Activated naive CD8-positive, alpha-beta T cell (primary cell): Measurements from ENCODE around the gene ABHD12.
"Not testable (repeated sequence)": the region's sequence is repeated elsewhere in the genome, so short reads cannot be mapped to it uniquely, and the experiment has no call there.

ENCODE experiments used
- H3K27ac Mint-ChIP-seq: one replicate; pipeline ENCODE4 v1.8.0; 2021; ENCODE audit warnings: mixed read lengths
- H3K27me3 Mint-ChIP-seq: one replicate; pipeline ENCODE4 v1.8.0; 2021; ENCODE audit warnings: mixed read lengths
- H3K36me3 Mint-ChIP-seq: one replicate; pipeline ENCODE4 v1.8.0; 2021; ENCODE audit warnings: mixed read lengths
- H3K4me1 Mint-ChIP-seq: one replicate; pipeline ENCODE4 v1.8.0; 2021; ENCODE audit warnings: low read depth, mixed read lengths
- H3K4me3 Mint-ChIP-seq: one replicate; pipeline ENCODE4 v1.8.0; 2021; ENCODE audit warnings: mild to moderate bottlenecking, mixed read lengths
- H3K9me3 Mint-ChIP-seq: one replicate; pipeline ENCODE4 v1.8.0; 2021; ENCODE audit warnings: low read depth, mixed read lengths

Gene ABHD12

DNA sequence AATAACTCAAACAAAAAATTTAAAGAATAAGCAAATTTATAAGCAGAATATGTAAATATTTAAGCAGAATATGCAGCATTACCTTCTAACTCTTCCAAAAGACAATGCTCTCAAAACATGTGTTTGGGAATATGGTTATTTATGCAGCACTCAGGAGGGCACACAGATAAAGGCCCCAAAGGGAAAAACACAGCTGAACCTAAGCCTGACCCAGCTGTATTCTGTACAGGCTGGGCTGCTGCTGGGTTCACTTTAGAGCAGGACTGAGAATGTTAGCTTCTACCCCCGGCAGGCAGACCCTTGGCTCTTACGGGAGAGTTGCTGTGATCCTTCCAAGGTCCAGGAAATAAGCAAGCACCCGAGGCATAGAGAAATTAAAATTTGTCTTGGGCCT is 37.3 kb downstream of the ABHD12 start:
- Mint-ChIP-seq H3K4me3 (no peak overlapping the region), H3K4me1 (peaks cover 36% of the 10 kb centered on the region), H3K27ac (no peak overlapping the region), H3K9me3 (peaks cover 3% of the 10 kb centered on the region), H3K36me3 (peaks cover 5% of the 10 kb centered on the region), H3K27me3 (no peaks in the 10 kb centered on the region)

DNA sequence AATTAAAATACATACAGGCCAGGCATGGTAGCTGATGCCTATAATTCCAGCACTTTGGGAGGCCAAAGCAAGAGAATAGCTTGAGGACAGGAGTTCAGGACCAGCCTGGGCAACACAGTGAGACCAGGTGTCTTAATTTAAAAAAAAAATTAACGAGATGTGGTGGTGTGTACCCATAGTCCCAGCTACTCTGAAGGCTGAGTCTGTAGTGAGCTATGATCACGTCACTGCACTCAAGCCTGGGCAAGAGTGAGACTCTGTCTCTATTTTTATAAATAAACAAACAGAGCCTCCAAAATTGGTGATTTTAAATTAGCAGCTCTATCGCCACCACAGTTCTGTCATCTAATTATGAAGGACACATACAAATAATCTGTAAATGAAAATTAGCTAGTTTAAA is 37.9 kb downstream of the ABHD12 start:
- H3K36me3 Mint-ChIP-seq, result peaks cover 5% of the 10 kb centered on the region
- no peak overlapping the region for H3K27ac Mint-ChIP-seq
- no peak overlapping the region for H3K4me3 Mint-ChIP-seq
- no peaks in the 10 kb centered on the region for H3K27me3 Mint-ChIP-seq
- H3K9me3 Mint-ChIP-seq, result peaks cover 3% of the 10 kb centered on the region
- H3K4me1 Mint-ChIP-seq, result peaks cover 33% of the 10 kb centered on the region

DNA sequence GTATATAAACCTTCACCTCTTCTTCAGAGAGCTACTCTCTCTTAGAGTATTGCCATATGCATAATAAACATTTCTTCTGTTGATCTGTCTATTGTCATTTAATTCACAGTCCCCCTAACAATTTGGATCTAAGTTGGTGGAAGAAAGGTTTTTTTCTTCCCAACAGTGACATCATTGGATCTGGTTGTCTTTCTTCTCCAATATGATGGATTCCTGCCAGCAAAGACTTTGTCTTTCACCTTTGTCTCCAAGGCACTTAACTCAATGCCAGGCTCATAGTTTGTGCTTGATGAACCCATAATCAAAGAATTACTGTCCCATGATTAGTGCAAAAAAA is 39.6 kb downstream of the ABHD12 start:
- Mint-ChIP-seq H3K36me3 (peaks cover 5% of the 10 kb centered on the region), H3K9me3 (peaks cover 3% of the 10 kb centered on the region), H3K4me1 (peaks cover 29% of the 10 kb centered on the region), H3K27me3 (no peaks in the 10 kb centered on the region), H3K4me3 (no peak overlapping the region), H3K27ac (no peak overlapping the region)

DNA sequence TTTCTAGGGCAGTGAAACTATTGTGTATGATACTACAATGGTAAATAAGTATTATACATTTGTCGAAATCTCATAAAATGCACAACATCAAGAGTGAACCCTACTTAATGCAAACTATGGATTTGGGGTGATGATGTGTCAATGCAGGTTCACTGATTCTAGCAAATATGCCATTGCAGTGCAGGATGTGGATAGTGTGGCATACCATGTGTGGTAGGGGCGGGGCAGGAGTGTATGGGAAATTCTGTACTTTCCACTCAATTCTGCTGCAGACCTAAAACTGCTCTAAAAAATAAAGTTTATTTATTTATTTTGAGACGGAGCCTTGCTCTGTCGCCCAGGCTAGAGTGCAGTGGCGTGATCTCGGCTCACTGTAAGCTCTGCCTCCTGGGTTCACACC is 44.3 kb downstream of the ABHD12 start:
- peaks cover 43% of the 10 kb centered on the region for H3K4me1 Mint-ChIP-seq
- peaks cover 3% of the 10 kb centered on the region for H3K9me3 Mint-ChIP-seq
- H3K36me3 Mint-ChIP-seq, result peaks cover 10% of the 10 kb centered on the region
- H3K4me3 Mint-ChIP-seq, result no peak overlapping the region
- H3K27me3 Mint-ChIP-seq, result no peaks in the 10 kb centered on the region
- no peak overlapping the region for H3K27ac Mint-ChIP-seq

DNA sequence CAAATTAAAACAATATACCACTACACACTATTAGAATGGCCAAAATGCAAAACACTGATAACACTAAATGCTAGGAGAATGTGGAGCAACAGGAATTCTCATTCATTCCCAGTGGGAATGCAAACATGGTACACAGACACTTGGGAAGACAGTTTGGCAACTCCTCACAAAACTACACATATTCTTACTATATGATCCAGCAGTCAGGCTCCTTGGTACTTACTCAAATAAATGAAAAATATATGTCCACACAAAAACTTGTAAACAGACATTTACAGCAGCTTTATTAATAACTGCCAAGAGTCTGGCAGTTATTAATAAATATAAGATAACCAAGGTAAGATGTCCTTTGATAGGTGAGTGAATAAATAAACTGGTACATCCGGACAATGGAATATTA is 44.9 kb downstream of the ABHD12 start:
- Mint-ChIP-seq H3K27ac (no peak overlapping the region), H3K9me3 (peaks cover 3% of the 10 kb centered on the region), H3K36me3 (peaks cover 8% of the 10 kb centered on the region), H3K27me3 (no peaks in the 10 kb centered on the region), H3K4me3 (no peak overlapping the region), H3K4me1 (peaks cover 48% of the 10 kb centered on the region)

DNA sequence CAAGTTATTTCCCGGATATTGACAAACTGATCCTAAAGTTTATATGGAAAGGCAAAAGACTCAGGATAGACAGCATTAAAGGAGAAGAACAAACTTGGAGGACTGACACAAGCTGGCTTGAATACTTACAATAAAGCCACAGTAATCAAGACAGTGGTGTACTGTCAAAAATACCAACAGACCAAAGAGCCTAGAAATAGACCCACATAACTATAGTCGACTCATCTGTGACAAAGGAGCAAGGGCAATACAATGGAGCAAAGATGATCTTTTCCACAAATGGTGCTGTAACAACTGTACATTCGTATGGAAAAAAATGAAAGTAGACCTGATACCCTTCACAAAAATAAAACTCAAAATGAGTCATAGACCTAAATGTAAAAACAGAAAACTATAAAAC is 46.0 kb downstream of the ABHD12 start:
- Mint-ChIP-seq H3K4me1 (peaks cover 49% of the 10 kb centered on the region), H3K9me3 (no peaks in the 10 kb centered on the region), H3K27ac (no peak overlapping the region), H3K36me3 (peaks cover 6% of the 10 kb centered on the region), H3K27me3 (no peaks in the 10 kb centered on the region), H3K4me3 (no peak overlapping the region)

DNA sequence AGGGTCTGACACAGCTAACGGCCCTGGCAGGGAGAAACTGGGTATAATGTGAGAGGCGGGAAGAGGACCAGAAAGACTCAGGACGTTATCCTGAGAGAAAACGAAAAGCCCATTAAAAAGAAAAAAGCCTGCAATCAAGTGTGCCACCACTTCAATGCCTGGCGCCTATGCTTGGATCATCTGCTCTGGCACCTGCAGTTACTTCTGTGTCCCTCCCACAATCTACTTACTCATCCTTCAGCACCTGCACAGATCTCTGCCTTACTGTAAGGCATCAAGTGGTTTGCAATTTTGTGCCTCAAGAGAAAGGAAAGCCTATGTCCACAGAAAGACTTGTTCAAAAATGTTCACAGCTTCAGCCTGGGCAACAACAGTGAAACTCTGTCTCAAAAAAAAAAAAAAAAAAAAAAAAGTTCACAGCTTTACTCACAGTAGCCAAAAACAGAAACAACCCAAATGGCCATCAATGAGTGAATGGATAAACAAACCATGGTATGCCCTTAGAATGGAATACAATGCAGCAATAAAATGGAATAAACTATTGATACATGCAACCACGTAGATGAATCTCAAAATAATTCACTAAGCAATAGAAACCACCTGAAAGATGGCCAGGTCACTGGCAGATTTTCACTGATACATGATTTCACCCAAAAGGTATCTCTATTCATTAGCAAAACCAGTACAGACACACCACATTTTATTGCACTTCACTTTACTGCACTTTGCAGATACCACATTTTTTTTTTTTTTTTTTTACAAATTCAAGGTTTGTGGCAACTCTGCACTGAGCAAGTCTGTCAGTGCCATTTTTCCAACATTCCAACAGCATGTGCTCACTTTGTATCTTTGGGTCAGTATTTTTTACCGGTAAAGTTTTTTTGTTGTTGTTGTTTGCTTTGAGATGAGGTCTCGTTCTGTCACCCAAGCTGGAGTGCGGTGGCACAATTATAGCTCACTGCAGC is 48.6 kb downstream of the ABHD12 start:
- H3K27me3 Mint-ChIP-seq, result no peaks in the 10 kb centered on the region
- peaks cover 49% of the 10 kb centered on the region for H3K4me1 Mint-ChIP-seq
- no peak overlapping the region for H3K27ac Mint-ChIP-seq
- no peak overlapping the region for H3K4me3 Mint-ChIP-seq
- H3K36me3 Mint-ChIP-seq, result peaks cover 13% of the 10 kb centered on the region
- H3K9me3 Mint-ChIP-seq, result no peaks in the 10 kb centered on the region

DNA sequence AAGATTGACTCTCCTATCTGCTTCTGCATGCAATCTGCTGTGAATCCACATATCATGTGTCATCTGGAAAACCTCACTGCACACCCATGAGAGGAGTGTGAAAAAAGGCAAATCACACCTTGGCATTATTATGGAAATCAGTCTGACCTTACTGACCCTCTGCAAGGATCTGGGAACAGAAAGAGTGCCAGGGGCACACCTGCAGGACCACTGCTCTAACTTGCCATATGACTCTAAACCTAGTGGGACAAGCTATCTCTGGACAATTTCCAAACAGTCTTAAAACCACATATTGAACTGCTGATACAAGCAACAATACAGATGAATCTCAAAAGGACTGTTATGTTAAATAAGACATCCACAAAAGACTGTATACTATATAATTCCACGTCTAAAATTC is 50.3 kb downstream of the ABHD12 start:
- Mint-ChIP-seq H3K36me3 (peaks cover 13% of the 10 kb centered on the region), H3K4me3 (no peak overlapping the region), H3K9me3 (no peaks in the 10 kb centered on the region), H3K27me3 (no peaks in the 10 kb centered on the region), H3K27ac (no peak overlapping the region), H3K4me1 (peaks cover 35% of the 10 kb centered on the region)

DNA sequence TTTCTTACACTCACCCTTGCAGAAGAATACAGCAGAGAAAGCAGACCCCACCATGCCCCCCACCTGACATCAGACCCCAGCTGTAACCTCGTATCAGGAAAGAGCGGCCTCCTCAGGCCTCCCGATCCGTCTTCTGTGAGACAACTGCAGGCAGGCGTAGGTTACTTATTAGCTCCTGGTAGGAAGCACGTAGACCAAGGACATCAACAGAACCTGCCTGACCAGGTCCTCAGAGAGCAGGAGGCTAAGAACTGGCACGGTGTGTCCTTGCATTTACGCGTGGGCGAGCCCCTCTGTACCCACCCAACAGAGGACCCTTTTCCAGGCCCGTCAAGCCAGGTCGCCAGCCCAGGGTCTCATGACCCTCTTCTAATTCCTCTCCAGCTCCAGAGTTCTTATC is 51.0 kb downstream of the ABHD12 start:
- H3K27ac Mint-ChIP-seq, result no peak overlapping the region
- H3K9me3 Mint-ChIP-seq, result no peaks in the 10 kb centered on the region
- H3K36me3 Mint-ChIP-seq, result peaks cover 11% of the 10 kb centered on the region
- no peaks in the 10 kb centered on the region for H3K27me3 Mint-ChIP-seq
- peaks cover 31% of the 10 kb centered on the region for H3K4me1 Mint-ChIP-seq
- no peak overlapping the region for H3K4me3 Mint-ChIP-seq

DNA sequence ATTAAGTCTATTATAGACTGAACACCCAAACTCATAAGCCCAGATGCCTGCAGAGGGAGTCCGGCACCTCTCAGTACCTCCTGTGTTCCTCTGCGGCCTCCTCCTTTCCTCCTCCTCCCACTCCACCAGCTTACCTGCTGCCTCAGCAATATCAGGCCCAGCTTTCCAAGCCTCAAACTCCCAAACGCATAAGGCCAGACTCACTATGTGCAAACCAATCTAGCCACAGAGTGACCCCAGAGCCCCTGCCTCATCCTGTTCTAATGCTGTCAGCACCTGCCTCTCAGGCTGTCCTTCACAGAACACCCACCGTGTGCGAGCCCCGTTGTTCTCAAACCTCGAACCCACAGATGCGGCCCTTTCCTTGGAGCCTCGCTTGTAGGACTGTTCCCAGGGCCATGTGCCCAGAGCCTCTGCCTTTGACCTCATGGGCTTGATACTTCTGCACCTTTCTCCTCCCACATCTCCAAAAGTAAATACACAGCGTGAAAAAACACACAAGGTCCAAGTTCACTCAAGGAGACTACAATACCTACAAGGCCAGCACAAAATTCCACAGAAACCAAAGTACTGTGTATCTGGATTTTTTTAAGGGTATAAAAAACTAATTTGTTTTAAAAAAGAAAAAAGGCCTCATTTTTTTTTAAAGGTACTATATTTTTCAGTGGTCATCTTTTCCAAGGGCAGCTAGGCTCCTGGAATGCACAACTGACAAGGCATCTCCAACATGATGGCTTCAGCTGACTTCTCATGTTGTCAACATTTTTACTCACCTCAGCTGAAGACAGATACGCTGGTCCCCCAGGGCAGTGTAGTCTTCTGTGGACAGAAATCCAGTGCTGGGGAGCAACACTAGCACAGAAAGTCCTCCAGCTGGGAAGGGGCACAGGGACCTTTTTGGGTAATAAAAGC is 52.3 kb downstream of the ABHD12 start:
- Mint-ChIP-seq H3K36me3 (peaks cover 9% of the 10 kb centered on the region), H3K4me1 (peaks cover 20% of the 10 kb centered on the region), H3K27me3 (no peaks in the 10 kb centered on the region), H3K9me3 (no peaks in the 10 kb centered on the region), H3K4me3 (no peak overlapping the region), H3K27ac (no peak overlapping the region)

DNA sequence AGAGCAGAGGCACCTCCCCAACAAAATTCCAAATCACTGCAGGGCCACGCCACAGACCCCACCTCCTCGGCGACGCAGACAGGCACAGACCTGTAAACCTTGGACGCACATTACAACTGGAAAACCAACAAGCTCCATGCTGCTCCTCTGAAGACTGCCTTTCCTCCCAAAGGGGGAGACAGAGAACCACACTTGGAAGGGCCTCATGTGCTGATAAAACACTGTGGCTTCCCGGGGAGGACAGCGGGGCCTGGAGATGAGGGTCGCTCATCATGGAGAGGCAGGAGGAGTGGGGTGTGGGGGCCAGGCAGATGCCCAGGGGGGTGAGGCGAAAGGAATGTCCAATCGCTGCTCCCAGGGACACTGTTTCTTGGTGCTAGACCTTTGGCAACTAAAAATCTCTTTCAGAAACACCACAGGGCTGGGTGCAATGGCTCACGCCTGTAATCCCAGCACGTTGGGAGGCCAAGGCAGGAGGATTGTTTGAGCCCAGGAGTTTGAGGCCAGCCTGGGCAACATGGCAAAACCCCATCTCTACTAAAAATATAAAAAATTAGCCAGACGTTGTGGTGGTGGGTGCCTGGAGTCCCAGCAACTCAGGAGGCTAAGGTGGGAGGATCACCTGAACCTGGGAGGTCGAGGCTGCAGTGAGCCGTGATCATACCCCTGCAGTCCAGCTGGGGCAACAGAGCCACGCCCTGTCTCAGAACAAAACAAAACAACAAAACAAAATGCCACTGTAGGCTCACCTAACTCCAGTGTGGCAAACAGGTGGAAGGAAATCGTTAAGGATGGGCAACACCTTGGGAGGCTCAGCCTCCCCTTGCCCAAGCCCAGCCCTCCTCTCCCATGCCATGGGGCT is 53.8 kb downstream of the ABHD12 start:
- no peak overlapping the region for H3K4me3 Mint-ChIP-seq
- peaks cover 13% of the 10 kb centered on the region for H3K4me1 Mint-ChIP-seq
- H3K27ac Mint-ChIP-seq, result no peak overlapping the region
- H3K36me3 Mint-ChIP-seq, result peaks cover 9% of the 10 kb centered on the region
- H3K27me3 Mint-ChIP-seq, result no peaks in the 10 kb centered on the region
- no peaks in the 10 kb centered on the region for H3K9me3 Mint-ChIP-seq

DNA sequence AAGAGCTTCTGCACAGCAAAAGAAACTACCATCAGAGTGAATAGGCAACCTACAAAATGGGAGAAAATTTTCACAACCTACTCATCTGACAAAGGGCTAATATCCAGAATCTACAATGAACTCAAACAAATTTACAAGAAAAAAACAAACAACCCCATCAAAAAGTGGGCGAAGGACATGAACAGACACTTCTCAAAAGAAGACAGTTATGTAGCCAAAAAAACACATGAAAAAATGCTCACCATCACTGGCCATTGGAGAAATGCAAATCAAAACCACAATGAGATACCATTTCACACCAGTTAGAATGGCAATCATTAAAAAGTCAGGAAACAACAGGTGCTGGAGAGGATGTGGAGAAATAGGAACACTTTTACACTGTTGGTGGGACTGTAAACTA is 55.7 kb downstream of the ABHD12 start:
- H3K27me3 Mint-ChIP-seq, H3K9me3 Mint-ChIP-seq, H3K4me3 Mint-ChIP-seq, H3K27ac Mint-ChIP-seq: not testable (repeated sequence)
- Mint-ChIP-seq H3K36me3 (peaks cover 10% of the 10 kb centered on the region), H3K4me1 (peaks cover 10% of the 10 kb centered on the region)

DNA sequence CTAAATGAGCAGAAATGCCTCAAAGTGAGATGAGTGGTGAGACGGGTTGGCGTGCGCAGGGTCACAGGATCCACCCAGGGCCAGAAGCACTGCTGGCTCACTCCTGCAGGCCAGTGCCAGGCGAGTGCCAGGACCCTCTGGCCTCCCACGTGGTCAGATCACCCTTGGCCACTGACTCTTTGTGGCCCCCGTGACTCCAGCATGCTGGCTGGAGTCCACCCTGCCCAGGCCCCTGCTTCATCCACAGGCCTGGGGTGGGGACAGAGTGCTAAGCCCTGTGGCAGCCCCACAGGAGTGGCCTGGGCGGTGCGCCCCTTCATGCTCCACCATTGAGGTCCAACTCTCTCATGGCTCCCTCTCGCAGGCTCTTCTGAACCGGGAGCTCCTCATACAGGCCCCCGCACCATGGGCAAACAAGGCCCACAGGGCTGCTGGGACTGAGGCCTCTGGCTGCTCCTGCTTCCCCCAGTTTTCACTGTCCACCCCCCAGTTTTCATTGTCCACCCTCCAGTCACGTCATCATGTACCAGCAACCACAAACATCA is 61.6 kb downstream of the ABHD12 start:
- no peaks in the 10 kb centered on the region for H3K9me3 Mint-ChIP-seq
- H3K27me3 Mint-ChIP-seq, result no peaks in the 10 kb centered on the region
- peaks cover 11% of the 10 kb centered on the region for H3K36me3 Mint-ChIP-seq
- peaks cover 19% of the 10 kb centered on the region for H3K4me1 Mint-ChIP-seq
- H3K27ac Mint-ChIP-seq, result no peak overlapping the region
- no peak overlapping the region for H3K4me3 Mint-ChIP-seq

DNA sequence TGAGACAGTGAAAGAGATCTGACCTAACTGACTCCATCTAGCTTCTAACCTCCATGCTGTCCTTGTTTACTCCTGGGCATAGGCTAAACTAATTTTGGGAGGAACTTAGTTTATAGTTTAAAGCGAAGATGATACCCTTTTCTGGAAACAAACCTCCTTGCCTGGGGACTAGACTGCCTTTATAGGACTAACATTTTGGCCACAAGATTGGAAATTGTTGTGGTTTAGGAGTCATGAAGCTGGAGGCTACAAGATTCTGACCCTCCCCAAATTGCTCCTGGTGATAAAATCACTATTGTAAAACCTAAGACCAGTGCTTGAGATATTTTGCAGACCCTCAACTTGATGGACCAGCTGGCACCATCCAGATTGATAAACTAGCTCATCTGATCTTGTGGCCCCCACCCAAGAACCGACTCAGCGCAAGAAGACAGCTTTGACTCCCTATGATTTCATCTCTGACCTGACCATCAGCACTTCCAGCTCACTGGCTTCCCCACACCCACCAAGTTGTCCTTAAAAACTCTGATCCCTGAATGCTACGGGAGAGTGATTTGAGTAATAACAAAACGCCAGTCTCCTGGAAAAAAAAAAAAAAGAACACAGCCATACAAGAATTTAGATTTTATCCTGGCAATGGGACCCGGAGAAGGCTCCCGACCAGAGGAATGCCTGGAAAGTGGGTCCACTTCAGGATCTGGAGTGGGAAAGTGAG is 63.0 kb downstream of the ABHD12 start:
- Mint-ChIP-seq H3K27me3 (no peaks in the 10 kb centered on the region), H3K4me1 (peaks cover 22% of the 10 kb centered on the region), H3K4me3 (no peak overlapping the region), H3K9me3 (no peaks in the 10 kb centered on the region), H3K27ac (no peak overlapping the region), H3K36me3 (peaks cover 11% of the 10 kb centered on the region)
